HL-60 (cell line): ENCODE data around the gene PSMD11.

ENCODE experiments used
- CTCF ChIP-seq: IDR thresholded peaks from one replicate; pipeline ENCODE4 v1.5.1; 2011; ENCODE audit warnings: low read length, control low read depth, inconsistent platforms; ENCODE audit not compliant: insufficient read depth
- POLR2AphosphoS5 ChIP-seq: IDR thresholded peaks from 2 replicates; pipeline ENCODE4 v1.6.1; 2012; ENCODE audit warnings: low read depth
- REST ChIP-seq: IDR thresholded peaks from 2 replicates; pipeline ENCODE4 v1.6.1; 2012; ENCODE audit warnings: low read depth; ENCODE audit not compliant: insufficient replicate concordance

GRCh38 chr17:32461498-32461852 is 17.2 kb downstream of the PSMD11 start:
- TF ChIP-seq CTCF (no peak), REST (no peak), POLR2AphosphoS5 (no peak)
